Sigmoid colon (tissue), 4 donors: ENCODE measurements around the gene FBXL17.

Source experiments
- CTCF ChIP-seq, 4 experiments: fragments of 450-650 bp in 3 of 4; fragments of 200-600 bp in 1 of 4; IDR thresholded peaks; one replicate each; pipeline ENCODE4 v1.5.1; 2016 to 2019; ENCODE audit warnings: antibody characterized with exemption in 4 of 4, mild to moderate bottlenecking in 3 of 4, moderate library complexity in 2 of 4
- POLR2A ChIP-seq, 2 donors: fragments of 450-650 bp; IDR thresholded peaks; one replicate each; pipeline ENCODE4 v1.6.1; 2016; ENCODE audit warnings: antibody characterized with exemption in 2 of 2, mild to moderate bottlenecking in 2 of 2, moderate library complexity in 2 of 2
- POLR2AphosphoS5 ChIP-seq, 4 donors: sonication (generic); formaldehyde crosslinking; IDR thresholded peaks; one replicate each; pipeline ENCODE4 v1.6.1; 2017; ENCODE audit warnings: antibody characterized with exemption in 4 of 4

- no peak for TF ChIP-seq CTCF (IDR thresholded peaks at IDR 0.05)
- no peak for TF ChIP-seq POLR2AphosphoS5 (IDR thresholded peaks at IDR 0.05)
- no peak for TF ChIP-seq POLR2A (IDR thresholded peaks at IDR 0.05)
Observed at GRCh38 chr5:108104448-108104847, 277.4 kb downstream of the FBXL17 start.
